ENCODE results near the gene TRIM62. TPM values are rescaled to one million over a fixed set of nuclear protein-coding genes. Genes with fewer than 3 reads are reported as not detected.
"Not testable (repeated sequence)": the region's sequence is repeated elsewhere in the genome, so short reads cannot be mapped to it uniquely, and the experiment has no call there.

Gene TRIM62
- total RNA-seq, 1 donor from 2014 or later = 8.8 TPM

GRCh38 chr1:33110477-33110876 lies 71.4 kb downstream of the TRIM62 start:
- intact Hi-C loops (cut with DNase I) = no loop called here
- no peak for DNase-seq (ENCODE audit: extremely low spot score in 2 of 2)
- Histone ChIP-seq H3K4me3 (no peak overlapping the region), H3K36me3 (no peaks in the 10 kb centered on the region), H3K27me3 (no peaks in the 10 kb centered on the region), H3K9me3 (no peaks in the 10 kb centered on the region), H3K27ac (no peak overlapping the region), H3K4me1 (no peaks in the 10 kb centered on the region)
- TF ChIP-seq POLR2AphosphoS5 (IDR thresholded peaks at IDR 0.05; ENCODE audit: insufficient read depth in 1 of 2, low read depth in 1 of 2) (no peak), POLR2A (IDR thresholded peaks at IDR 0.05) (no peak)
- TF ChIP-seq, protein P1, sequence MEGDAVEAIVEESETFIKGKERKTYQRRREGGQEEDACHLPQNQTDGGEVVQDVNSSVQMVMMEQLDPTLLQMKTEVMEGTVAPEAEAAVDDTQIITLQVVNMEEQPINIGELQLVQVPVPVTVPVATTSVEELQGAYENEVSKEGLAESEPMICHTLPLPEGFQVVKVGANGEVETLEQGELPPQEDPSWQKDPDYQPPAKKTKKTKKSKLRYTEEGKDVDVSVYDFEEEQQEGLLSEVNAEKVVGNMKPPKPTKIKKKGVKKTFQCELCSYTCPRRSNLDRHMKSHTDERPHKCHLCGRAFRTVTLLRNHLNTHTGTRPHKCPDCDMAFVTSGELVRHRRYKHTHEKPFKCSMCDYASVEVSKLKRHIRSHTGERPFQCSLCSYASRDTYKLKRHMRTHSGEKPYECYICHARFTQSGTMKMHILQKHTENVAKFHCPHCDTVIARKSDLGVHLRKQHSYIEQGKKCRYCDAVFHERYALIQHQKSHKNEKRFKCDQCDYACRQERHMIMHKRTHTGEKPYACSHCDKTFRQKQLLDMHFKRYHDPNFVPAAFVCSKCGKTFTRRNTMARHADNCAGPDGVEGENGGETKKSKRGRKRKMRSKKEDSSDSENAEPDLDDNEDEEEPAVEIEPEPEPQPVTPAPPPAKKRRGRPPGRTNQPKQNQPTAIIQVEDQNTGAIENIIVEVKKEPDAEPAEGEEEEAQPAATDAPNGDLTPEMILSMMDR (IDR thresholded peaks at IDR 0.05) = no peak

DNA sequence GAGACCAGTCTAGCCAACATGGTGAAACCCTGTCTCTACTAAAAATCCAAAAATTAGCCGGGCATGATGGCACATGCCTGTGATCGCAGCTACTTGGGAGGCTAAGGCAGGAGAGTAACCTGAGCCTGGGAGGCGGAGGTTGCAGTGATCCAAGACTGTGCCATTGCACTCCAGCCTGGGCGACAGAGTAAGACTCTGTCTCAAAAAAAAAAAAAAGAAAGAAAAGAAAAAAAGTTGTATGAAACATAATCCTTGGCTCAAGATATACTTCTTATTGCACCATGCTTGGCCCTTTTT lies 81.8 kb downstream of the TRIM62 start:
- H3K4me1 ChIP-seq; H3K4me3 ChIP-seq; H3K9me3 ChIP-seq; H3K27me3 ChIP-seq; DNase-seq (ENCODE audit: extremely low spot score in 2 of 2); H3K36me3 ChIP-seq; H3K27ac ChIP-seq; intact Hi-C loops (cut with DNase I): not testable (repeated sequence)

- intact Hi-C loops (cut with DNase I) = no loop called here
Measured at GRCh38 chr1:33099290-33100118, 82.3 kb downstream of the TRIM62 start.

GRCh38 chr1:33098371-33098770 lies 83.5 kb downstream of the TRIM62 start:
- Histone ChIP-seq H3K4me1 (no peaks in the 10 kb centered on the region), H3K9me3 (no peaks in the 10 kb centered on the region), H3K36me3 (no peaks in the 10 kb centered on the region), H3K4me3 (no peak overlapping the region), H3K27me3 (no peaks in the 10 kb centered on the region), H3K27ac (no peak overlapping the region)
- DNase-seq (ENCODE audit: extremely low spot score in 2 of 2) = no peak
- intact Hi-C loops (cut with DNase I) = no loop called here
- no peak for TF ChIP-seq POLR2AphosphoS5 (IDR thresholded peaks at IDR 0.05; ENCODE audit: insufficient read depth in 1 of 2, low read depth in 1 of 2)
- TF ChIP-seq, protein P1 (IDR thresholded peaks at IDR 0.05) = no peak

More at GRCh38 chr1:33099290-33100118, 82.3 kb downstream of the TRIM62 start:
- no peaks in the 10 kb centered on the region for H3K36me3 ChIP-seq
- H3K4me1 ChIP-seq = no peaks in the 10 kb centered on the region
- no peak overlapping the region for H3K27ac ChIP-seq
- H3K4me3 ChIP-seq = no peak overlapping the region
- TF ChIP-seq, protein P1 (IDR thresholded peaks at IDR 0.05) = no peak
- no peak for TF ChIP-seq POLR2A (IDR thresholded peaks at IDR 0.05)
- TF ChIP-seq POLR2AphosphoS5 (IDR thresholded peaks at IDR 0.05; ENCODE audit: insufficient read depth in 1 of 2, low read depth in 1 of 2) = no peak
- DNase-seq (ENCODE audit: extremely low spot score in 2 of 2) = no peak
- no peaks in the 10 kb centered on the region for H3K27me3 ChIP-seq
- no peaks in the 10 kb centered on the region for H3K9me3 ChIP-seq

DNA sequence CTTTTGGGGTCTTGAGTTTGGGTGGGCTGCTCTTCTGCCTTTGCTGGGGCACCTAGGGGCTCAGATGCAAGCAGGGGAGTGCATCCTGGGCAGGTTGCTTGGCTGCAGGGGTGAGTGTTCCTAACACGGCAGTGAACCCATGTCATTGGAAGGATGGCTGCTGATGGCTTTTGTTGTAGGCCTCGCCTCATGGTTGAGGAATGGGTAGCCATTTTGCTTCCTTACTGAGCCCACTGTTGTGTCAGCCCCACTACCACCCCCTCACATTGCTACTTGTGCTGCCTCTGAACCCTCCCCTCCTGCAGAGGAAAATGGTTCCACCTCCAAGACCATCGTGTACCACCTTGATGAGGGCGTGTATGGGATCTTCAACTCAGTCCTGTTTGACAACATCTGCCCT lies 84.1 kb downstream of the TRIM62 start:
- intact Hi-C loops (cut with DNase I) = no loop called here
- DNase-seq (ENCODE audit: extremely low spot score in 2 of 2) = no peak

More for the DNA sequence above, 84.1 kb downstream of the TRIM62 start:
- H3K4me1 ChIP-seq = no peaks in the 10 kb centered on the region
- no peaks in the 10 kb centered on the region for H3K9me3 ChIP-seq
- TF ChIP-seq, protein P1 (IDR thresholded peaks at IDR 0.05) = no peak
- TF ChIP-seq POLR2A (IDR thresholded peaks at IDR 0.05) (no peak), POLR2AphosphoS5 (IDR thresholded peaks at IDR 0.05; ENCODE audit: insufficient read depth in 1 of 2, low read depth in 1 of 2) (no peak)
- H3K4me3 ChIP-seq = no peak overlapping the region
- H3K27me3 ChIP-seq = no peaks in the 10 kb centered on the region
- no peaks in the 10 kb centered on the region for H3K36me3 ChIP-seq
- no peak overlapping the region for H3K27ac ChIP-seq

All from vagina (tissue), 2 donors.